HepG2 (cell line): ENCODE data around the gene LAMA5. TPM values are rescaled to one million over a fixed set of nuclear protein-coding genes. Genes with fewer than 3 reads are reported as not detected.

Experiments used
- KAT7 ChIP-seq: IDR thresholded peaks from 2 replicates; pipeline ENCODE4 v1.6.1; 2018; ENCODE audit warnings: borderline replicate concordance, missing compliant biosample characterization
- MTA1 ChIP-seq: sonication (generic); formaldehyde crosslinking; IDR thresholded peaks from 2 replicates; pipeline ENCODE4 v1.4.0; 2020; ENCODE audit warnings: missing genetic modification reagents, mild to moderate bottlenecking, borderline replicate concordance
- MXI1 ChIP-seq: IDR thresholded peaks from 3 replicates; pipeline ENCODE4 v1.6.1; 2012; ENCODE audit warnings: low read depth, low read length, inconsistent platforms, borderline replicate concordance
- RFX3 ChIP-seq: IDR thresholded peaks from 2 replicates; pipeline ENCODE4 v1.6.1; 2016; ENCODE audit warnings: missing biosample characterization, missing genetic modification reagents
- SP5 ChIP-seq: IDR thresholded peaks from 2 replicates; pipeline ENCODE4 v1.6.1; 2016; ENCODE audit warnings: low read depth, borderline replicate concordance
- SYNCRIP ChIP-seq: fragments of 200-400 bp; formaldehyde crosslinking; IDR thresholded peaks from 2 replicates; pipeline ENCODE4 v1.6.1; 2018; ENCODE audit warnings: mild to moderate bottlenecking, low read depth, low read length; ENCODE audit not compliant: insufficient read depth
- TMF1 ChIP-seq: sonication (generic); formaldehyde crosslinking; IDR thresholded peaks from 2 replicates; pipeline ENCODE4 v1.8.1; 2022; ENCODE audit warnings: low read depth, missing genetic modification reagents
- TOPORS ChIP-seq: sonication (generic); formaldehyde crosslinking; IDR thresholded peaks from 2 replicates; pipeline ENCODE4 v1.8.0; 2023; ENCODE audit warnings: mild to moderate bottlenecking, missing genetic modification reagents
- ZBTB20 ChIP-seq: sonication (generic); formaldehyde crosslinking; IDR thresholded peaks from 2 replicates; pipeline ENCODE4 v1.8.1; 2023; ENCODE audit warnings: missing genetic modification reagents, low read depth, mild to moderate bottlenecking, borderline replicate concordance
- ZBTB8A ChIP-seq: sonication (generic); formaldehyde crosslinking; IDR thresholded peaks from 2 replicates; pipeline ENCODE4 v1.4.0; 2020; ENCODE audit warnings: mild to moderate bottlenecking, low read depth, missing genetic modification reagents, borderline replicate concordance
- ZNF256 ChIP-seq: sonication (generic); formaldehyde crosslinking; conservative IDR thresholded peaks from 2 replicates; pipeline ENCODE4 v1.4.0; 2020; ENCODE audit warnings: missing genetic modification reagents
- ZNF317 ChIP-seq: sonication (generic); formaldehyde crosslinking; IDR thresholded peaks from 2 replicates; pipeline ENCODE4 v1.5.0; 2020; ENCODE audit warnings: mild to moderate bottlenecking, missing genetic modification reagents
- ZNF558 ChIP-seq: sonication (generic); formaldehyde crosslinking; IDR thresholded peaks from 2 replicates; pipeline ENCODE4 v1.9.0; 2022; ENCODE audit warnings: mild to moderate bottlenecking, missing genetic modification reagents, borderline replicate concordance
- ZNF564 ChIP-seq: sonication (generic); formaldehyde crosslinking; IDR thresholded peaks from 2 replicates; pipeline ENCODE4 v1.8.1; 2023; ENCODE audit warnings: mild to moderate bottlenecking, missing genetic modification reagents
- ZSCAN31 ChIP-seq: sonication (generic); formaldehyde crosslinking; IDR thresholded peaks from 2 replicates; pipeline ENCODE4 v1.5.0; 2020; ENCODE audit warnings: low read depth, mild to moderate bottlenecking, missing genetic modification reagents
- polyA plus RNA-seq, 8 experiments: library from polyadenylated mRNA; depleted of rRNA in 3 of 8; stranded (reverse) in 7 of 8; unstranded in 1 of 8; fragments of >200 nt; fragmentation: Illumina TruSeq in 4 of 8; extraction: Trizol in 4 of 8; gene quantifications; 2 replicates each; pipeline versions ENCODE4 v1.2.1 to v1.2.3, GENCODE V29; 2011 to 2016; ENCODE audit warnings: low read depth in 4 of 8, missing spikeins in 1 of 8, mixed read lengths in 1 of 8; ENCODE audit not compliant: insufficient read depth in 1 of 8
- total RNA-seq, 5 experiments: library from RNA; depleted of rRNA; stranded (reverse); fragments of >200 nt; fragmentation: Illumina TruSeq; extraction: Trizol; gene quantifications; 2 replicates each; pipeline ENCODE4 v1.2.3, GENCODE V29; 2016; ENCODE audit warnings: low read depth in 1 of 5
- TF ChIP-seq, protein P1 (sequence below): sonication (generic); formaldehyde crosslinking; IDR thresholded peaks from 2 replicates; pipeline ENCODE4 v1.4.0; 2020; ENCODE audit warnings: missing genetic modification reagents, borderline replicate concordance
- TF ChIP-seq, protein P2 (sequence below): sonication (generic); formaldehyde crosslinking; IDR thresholded peaks from 2 replicates; pipeline ENCODE4 v1.4.0; 2020; ENCODE audit warnings: missing genetic modification reagents
- TF ChIP-seq, protein P3 (sequence below): sonication (generic); formaldehyde crosslinking; IDR thresholded peaks from 2 replicates; pipeline ENCODE4 v1.4.0; 2020; ENCODE audit warnings: missing genetic modification reagents; ENCODE audit errors: not compliant biosample characterization
- TF ChIP-seq, protein P4 (sequence below): sonication (generic); formaldehyde crosslinking; IDR thresholded peaks from 2 replicates; pipeline ENCODE4 v1.5.0; 2020; ENCODE audit warnings: missing genetic modification reagents, mild to moderate bottlenecking, borderline replicate concordance
- TF ChIP-seq, protein P5 (sequence below): sonication (generic); formaldehyde crosslinking; IDR thresholded peaks from 2 replicates; pipeline ENCODE4 v1.4.0; 2020; ENCODE audit warnings: missing genetic modification reagents, borderline replicate concordance

LAMA5 gene
- total and polyA plus RNA-seq, 2 of the 13 experiments (the other 11 are each of a cell fraction or from before 2014, with no cell fraction given): 21.0 to 44.7 TPM

DNA sequence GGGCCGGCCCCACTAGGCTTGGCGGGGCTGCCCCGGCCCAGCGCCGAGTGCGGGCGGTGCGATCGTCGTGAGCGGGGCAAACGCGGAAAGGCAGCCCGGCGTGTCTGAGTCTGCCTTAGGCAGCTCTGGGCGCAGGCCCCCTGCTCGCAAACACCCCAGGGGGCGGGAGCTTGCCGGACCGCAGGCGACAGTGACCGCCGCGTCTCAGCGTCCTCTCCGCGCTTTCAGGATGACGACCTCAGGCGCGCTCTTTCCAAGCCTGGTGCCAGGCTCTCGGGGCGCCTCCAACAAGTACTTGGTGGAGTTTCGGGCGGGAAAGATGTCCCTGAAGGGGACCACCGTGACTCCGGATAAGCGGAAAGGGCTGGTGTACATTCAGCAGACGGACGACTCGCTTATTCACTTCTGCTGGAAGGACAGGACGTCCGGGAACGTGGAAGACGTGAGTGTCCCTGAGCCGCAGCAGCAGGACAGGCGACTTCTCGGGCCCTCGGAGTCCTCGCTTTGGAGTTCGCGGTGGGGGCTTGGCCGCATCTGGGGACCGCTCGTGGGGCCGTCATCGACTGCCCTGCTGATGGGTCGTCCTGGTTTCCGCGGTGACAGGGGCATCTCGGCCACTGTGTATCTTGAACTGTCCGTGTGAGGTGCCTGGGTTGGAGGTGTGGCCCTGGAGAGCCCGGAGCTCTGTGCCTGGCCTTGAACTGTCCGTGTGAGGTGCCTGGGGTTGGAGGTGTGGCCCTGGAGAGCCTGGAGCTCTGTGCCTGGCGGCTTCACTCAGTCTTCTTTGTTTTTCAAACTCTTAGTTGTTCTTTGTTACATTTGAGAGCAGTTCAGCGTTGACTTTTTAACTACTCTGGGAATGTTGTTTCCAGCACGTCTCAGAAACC lies 63.5 kb downstream of the LAMA5 start (continued):
- TF ChIP-seq, protein P1, sequence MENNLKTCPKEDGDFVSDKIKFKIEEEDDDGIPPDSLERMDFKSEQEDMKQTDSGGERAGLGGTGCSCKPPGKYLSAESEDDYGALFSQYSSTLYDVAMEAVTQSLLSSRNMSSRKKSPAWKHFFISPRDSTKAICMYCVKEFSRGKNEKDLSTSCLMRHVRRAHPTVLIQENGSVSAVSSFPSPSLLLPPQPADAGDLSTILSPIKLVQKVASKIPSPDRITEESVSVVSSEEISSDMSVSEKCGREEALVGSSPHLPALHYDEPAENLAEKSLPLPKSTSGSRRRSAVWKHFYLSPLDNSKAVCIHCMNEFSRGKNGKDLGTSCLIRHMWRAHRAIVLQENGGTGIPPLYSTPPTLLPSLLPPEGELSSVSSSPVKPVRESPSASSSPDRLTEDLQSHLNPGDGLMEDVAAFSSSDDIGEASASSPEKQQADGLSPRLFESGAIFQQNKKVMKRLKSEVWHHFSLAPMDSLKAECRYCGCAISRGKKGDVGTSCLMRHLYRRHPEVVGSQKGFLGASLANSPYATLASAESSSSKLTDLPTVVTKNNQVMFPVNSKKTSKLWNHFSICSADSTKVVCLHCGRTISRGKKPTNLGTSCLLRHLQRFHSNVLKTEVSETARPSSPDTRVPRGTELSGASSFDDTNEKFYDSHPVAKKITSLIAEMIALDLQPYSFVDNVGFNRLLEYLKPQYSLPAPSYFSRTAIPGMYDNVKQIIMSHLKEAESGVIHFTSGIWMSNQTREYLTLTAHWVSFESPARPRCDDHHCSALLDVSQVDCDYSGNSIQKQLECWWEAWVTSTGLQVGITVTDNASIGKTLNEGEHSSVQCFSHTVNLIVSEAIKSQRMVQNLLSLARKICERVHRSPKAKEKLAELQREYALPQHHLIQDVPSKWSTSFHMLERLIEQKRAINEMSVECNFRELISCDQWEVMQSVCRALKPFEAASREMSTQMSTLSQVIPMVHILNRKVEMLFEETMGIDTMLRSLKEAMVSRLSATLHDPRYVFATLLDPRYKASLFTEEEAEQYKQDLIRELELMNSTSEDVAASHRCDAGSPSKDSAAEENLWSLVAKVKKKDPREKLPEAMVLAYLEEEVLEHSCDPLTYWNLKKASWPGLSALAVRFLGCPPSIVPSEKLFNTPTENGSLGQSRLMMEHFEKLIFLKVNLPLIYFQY: 0 out of 2 replicates have a peak, but pooled peaks have one; percentile 14
- peak; percentile 58; the same call in 1 of the 2 replicates for TF ChIP-seq TOPORS (CRISPR knock-in tag)
- TF ChIP-seq MTA1 (CRISPR knock-in tag): peak; percentile 83; the same call in 1 of the 2 replicates
- peak; percentile 72; the same call in 1 of the 2 replicates for TF ChIP-seq KAT7
- TF ChIP-seq ZNF564: peak; percentile 86
- TF ChIP-seq RFX3 (CRISPR knock-in tag): peak; percentile 12; the same call in 1 of the 2 replicates
- TF ChIP-seq ZBTB20 (CRISPR knock-in tag): 0 out of 2 replicates have a peak, but pooled peaks have one; percentile 17
- TF ChIP-seq, protein P2, sequence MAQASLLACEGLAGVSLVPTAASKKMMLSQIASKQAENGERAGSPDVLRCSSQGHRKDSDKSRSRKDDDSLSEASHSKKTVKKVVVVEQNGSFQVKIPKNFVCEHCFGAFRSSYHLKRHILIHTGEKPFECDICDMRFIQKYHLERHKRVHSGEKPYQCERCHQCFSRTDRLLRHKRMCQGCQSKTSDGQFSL (CRISPR knock-in tag): peak; percentile 55; the same call in 1 of the 2 replicates
- TF ChIP-seq, protein P3, sequence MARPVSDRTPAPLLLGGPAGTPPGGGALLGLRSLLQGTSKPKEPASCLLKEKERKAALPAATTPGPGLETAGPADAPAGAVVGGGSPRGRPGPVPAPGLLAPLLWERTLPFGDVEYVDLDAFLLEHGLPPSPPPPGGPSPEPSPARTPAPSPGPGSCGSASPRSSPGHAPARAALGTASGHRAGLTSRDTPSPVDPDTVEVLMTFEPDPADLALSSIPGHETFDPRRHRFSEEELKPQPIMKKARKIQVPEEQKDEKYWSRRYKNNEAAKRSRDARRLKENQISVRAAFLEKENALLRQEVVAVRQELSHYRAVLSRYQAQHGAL (CRISPR knock-in tag): peak; percentile 52
- 0 out of 2 replicates have a peak, but pooled peaks have one; percentile 66 for TF ChIP-seq ZNF256 (CRISPR knock-in tag)
- peak; percentile 59; the same call in 1 of the 2 replicates for TF ChIP-seq ZSCAN31 (CRISPR knock-in tag)
- no peak for TF ChIP-seq SYNCRIP
- TF ChIP-seq ZNF558 (CRISPR knock-in tag): 0 out of 2 replicates have a peak, but pooled peaks have one; percentile 74
- TF ChIP-seq ZNF317 (CRISPR knock-in tag): 0 out of 2 replicates have a peak, but pooled peaks have one; percentile 26
- peak; percentile 49; the same call in 1 of the 2 replicates for TF ChIP-seq SP5
- peak; percentile 89; the same call in 1 of the 3 replicates for TF ChIP-seq MXI1
- TF ChIP-seq, protein P4, sequence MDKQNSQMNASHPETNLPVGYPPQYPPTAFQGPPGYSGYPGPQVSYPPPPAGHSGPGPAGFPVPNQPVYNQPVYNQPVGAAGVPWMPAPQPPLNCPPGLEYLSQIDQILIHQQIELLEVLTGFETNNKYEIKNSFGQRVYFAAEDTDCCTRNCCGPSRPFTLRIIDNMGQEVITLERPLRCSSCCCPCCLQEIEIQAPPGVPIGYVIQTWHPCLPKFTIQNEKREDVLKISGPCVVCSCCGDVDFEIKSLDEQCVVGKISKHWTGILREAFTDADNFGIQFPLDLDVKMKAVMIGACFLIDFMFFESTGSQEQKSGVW (CRISPR knock-in tag): 0 out of 2 replicates have a peak, but pooled peaks have one; percentile 59
- TF ChIP-seq TMF1: peak; percentile 59; the same call in 1 of the 2 replicates
- TF ChIP-seq, protein P5, sequence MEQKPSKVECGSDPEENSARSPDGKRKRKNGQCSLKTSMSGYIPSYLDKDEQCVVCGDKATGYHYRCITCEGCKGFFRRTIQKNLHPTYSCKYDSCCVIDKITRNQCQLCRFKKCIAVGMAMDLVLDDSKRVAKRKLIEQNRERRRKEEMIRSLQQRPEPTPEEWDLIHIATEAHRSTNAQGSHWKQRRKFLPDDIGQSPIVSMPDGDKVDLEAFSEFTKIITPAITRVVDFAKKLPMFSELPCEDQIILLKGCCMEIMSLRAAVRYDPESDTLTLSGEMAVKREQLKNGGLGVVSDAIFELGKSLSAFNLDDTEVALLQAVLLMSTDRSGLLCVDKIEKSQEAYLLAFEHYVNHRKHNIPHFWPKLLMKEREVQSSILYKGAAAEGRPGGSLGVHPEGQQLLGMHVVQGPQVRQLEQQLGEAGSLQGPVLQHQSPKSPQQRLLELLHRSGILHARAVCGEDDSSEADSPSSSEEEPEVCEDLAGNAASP (CRISPR knock-in tag): peak; percentile 65; the same call in 1 of the 2 replicates
- TF ChIP-seq ZBTB8A (CRISPR knock-in tag): no peak
